ENCODE results near the gene ARL4A.
A peak's percentile ranks its signal among the peaks of the same experiment; 100 is the strongest.

ARL4A gene, protein sequence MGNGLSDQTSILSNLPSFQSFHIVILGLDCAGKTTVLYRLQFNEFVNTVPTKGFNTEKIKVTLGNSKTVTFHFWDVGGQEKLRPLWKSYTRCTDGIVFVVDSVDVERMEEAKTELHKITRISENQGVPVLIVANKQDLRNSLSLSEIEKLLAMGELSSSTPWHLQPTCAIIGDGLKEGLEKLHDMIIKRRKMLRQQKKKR

DNA sequence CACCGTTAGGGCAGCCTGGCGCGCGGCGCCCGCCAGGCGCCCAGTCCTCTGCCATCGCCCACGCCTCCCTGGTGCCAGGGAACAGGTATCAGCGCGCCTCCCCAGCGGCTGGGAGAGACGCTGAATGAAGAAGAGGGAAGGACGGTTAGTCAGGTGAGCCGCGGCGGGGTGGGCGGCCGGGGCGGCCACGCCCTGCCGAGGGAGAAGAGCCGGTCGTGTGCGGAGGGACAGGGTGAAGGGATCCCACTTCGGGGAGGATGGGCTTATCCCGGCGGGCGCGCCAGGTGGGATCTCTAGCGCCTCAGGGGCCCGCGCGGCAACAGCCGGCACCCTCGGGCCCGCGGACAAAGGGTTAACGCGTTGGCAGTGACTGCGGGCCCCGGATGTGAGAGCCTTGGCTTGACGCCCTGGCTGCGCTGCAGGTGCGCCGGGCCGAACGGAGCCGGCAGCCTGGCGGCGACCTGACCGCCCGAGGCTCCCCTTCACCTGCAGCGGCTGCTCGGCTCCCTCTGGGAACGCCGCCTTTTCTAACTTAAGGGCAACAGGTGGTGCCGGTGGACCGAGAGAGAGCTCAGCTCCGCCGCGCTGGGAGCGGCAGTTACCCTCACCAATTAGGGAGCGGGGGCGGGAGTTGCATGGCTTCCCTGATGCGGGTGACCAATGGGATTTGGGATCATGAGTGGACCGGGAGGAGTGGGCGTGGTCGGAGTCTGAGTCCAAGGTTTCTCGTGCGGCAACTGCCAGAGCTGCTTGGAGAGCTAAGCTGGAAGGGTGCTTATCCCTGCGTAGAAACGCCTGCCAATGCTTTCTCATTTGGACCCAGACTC lies at the start of gene ARL4A:
Gene ARL4A (plus strand): TSS at position 743 of the 827 bp plus-strand sequence. CDS start 622 bp downstream, outside the sequence.
- Histone ChIP-seq H3K9me3 (ENCODE audit: low read length) (no peaks in the 10 kb centered on the region), H3K4me1 (ENCODE audit: insufficient read depth, low read length, severe bottlenecking) (no peaks in the 10 kb centered on the region), H3K36me3 (ENCODE audit: insufficient read depth, low read length) (no peaks in the 10 kb centered on the region), H3K27me3 (ENCODE audit: insufficient read depth, low read length) (no peaks in the 10 kb centered on the region), H3K9me2 (ENCODE audit: low read depth, low read length) (no peaks in the 10 kb centered on the region), H3K79me2 (ENCODE audit: insufficient read depth, low read length) (no peaks in the 10 kb centered on the region), H3K4me2 (ENCODE audit: low read length) (no peak within 1 kb of the TSS), H3K4me3 (ENCODE audit: low read depth, low read length, poor library complexity, severe bottlenecking) (no peak within 1 kb of the TSS), H3F3A (ENCODE audit: insufficient read depth, low read length) (no peaks in the 10 kb centered on the region), H3K9ac (ENCODE audit: low read length) (no peak within 1 kb of the TSS), H2AFZ (ENCODE audit: low read length) (no peak within 1 kb of the TSS), H3K27ac (ENCODE audit: low read depth, low read length, poor library complexity, severe bottlenecking) (no peak within 1 kb of the TSS), H4K20me1 (ENCODE audit: insufficient read depth, low read length) (no peaks in the 10 kb centered on the region)
- TF ChIP-seq CTCF (IDR thresholded peaks at IDR 0.05; ENCODE audit: low read length) (no peak), EZH2 (IDR thresholded peaks at IDR 0.05; ENCODE audit: borderline replicate concordance, low read length) (no peak)

- no peak overlapping the region for H3K27ac ChIP-seq (ENCODE audit: low read depth, low read length, poor library complexity, severe bottlenecking)
- H3K27me3 ChIP-seq (ENCODE audit: insufficient read depth, low read length): no peaks in the 10 kb centered on the region
- H3K4me2 ChIP-seq (ENCODE audit: low read length): no peak overlapping the region
- H4K20me1 ChIP-seq (ENCODE audit: insufficient read depth, low read length): no peaks in the 10 kb centered on the region
- H3K79me2 ChIP-seq (ENCODE audit: insufficient read depth, low read length): no peaks in the 10 kb centered on the region
- no peaks in the 10 kb centered on the region for H3K4me1 ChIP-seq (ENCODE audit: insufficient read depth, low read length, severe bottlenecking)
- no peaks in the 10 kb centered on the region for H3K9me3 ChIP-seq (ENCODE audit: low read length)
- no peaks in the 10 kb centered on the region for H3K36me3 ChIP-seq (ENCODE audit: insufficient read depth, low read length)
- H3K4me3 ChIP-seq (ENCODE audit: low read depth, low read length, poor library complexity, severe bottlenecking): no peak overlapping the region
- TF ChIP-seq CTCF (IDR thresholded peaks at IDR 0.05; ENCODE audit: low read length) (no peak), EZH2 (IDR thresholded peaks at IDR 0.05; ENCODE audit: borderline replicate concordance, low read length) (no peak)
- no peaks in the 10 kb centered on the region for H3F3A ChIP-seq (ENCODE audit: insufficient read depth, low read length)
- no peak overlapping the region for H3K9ac ChIP-seq (ENCODE audit: low read length)
- H2AFZ ChIP-seq (ENCODE audit: low read length): no peak overlapping the region
- H3K9me2 ChIP-seq (ENCODE audit: low read depth, low read length): no peaks in the 10 kb centered on the region
Measured at GRCh38 chr7:12637819-12638592, 49.4 kb upstream of the ARL4A start.

DNA sequence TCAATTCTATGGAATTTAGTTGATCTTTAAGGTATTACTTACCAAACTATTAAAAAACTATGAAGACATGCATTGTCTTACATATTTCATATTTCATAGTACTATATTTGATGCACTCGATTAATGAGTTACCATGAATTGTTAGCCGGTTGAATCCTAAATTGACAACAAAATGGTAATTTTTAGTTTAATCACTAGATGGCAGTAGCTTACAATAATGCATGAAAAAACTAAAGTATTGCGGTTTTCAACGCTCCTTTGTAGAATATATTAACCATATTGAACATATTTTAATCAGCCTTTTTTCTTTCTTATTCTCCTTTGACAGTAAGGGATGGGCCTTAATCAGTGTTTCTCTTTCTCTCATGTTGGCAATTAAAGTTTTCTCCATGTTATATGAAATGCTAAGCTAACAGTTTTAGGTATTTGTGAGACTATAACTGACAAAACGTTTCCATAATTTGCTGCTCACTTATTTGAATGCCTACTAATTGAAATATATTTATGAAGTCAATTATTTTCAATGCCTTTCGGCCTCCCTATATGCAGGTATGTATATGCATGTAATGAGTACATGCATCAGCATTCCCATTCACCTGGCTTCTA lies 48.5 kb upstream of the ARL4A start:
- no peak overlapping the region for H3K4me2 ChIP-seq (ENCODE audit: low read length)
- no peaks in the 10 kb centered on the region for H3K9me2 ChIP-seq (ENCODE audit: low read depth, low read length)
- no peaks in the 10 kb centered on the region for H3K36me3 ChIP-seq (ENCODE audit: insufficient read depth, low read length)
- no peaks in the 10 kb centered on the region for H3K9me3 ChIP-seq (ENCODE audit: low read length)
- no peak overlapping the region for H3K9ac ChIP-seq (ENCODE audit: low read length)
- no peaks in the 10 kb centered on the region for H3K4me1 ChIP-seq (ENCODE audit: insufficient read depth, low read length, severe bottlenecking)
- no peak overlapping the region for H2AFZ ChIP-seq (ENCODE audit: low read length)
- no peak overlapping the region for H3K27ac ChIP-seq (ENCODE audit: low read depth, low read length, poor library complexity, severe bottlenecking)
- TF ChIP-seq EZH2 (IDR thresholded peaks at IDR 0.05; ENCODE audit: borderline replicate concordance, low read length): no peak
- peak; percentile 64 for TF ChIP-seq CTCF (IDR thresholded peaks at IDR 0.05; ENCODE audit: low read length)
- H3K79me2 ChIP-seq (ENCODE audit: insufficient read depth, low read length): no peaks in the 10 kb centered on the region
- H3K4me3 ChIP-seq (ENCODE audit: low read depth, low read length, poor library complexity, severe bottlenecking): no peak overlapping the region
- no peaks in the 10 kb centered on the region for H3F3A ChIP-seq (ENCODE audit: insufficient read depth, low read length)
- H4K20me1 ChIP-seq (ENCODE audit: insufficient read depth, low read length): no peaks in the 10 kb centered on the region
- no peaks in the 10 kb centered on the region for H3K27me3 ChIP-seq (ENCODE audit: insufficient read depth, low read length)
